Stimulated activated CD8-positive, alpha-beta memory T cell treated with anti-CD3 and anti-CD28 coated beads, Interleukin-15, amount 100 ng/mL, for 24 hours (primary cell): ENCODE results near the gene DIPK1C.

Experiments
- DNase-seq: peaks from one replicate; pipeline ENCODE4 v3.0.0-alpha.2; 2020; ENCODE audit warnings: low read depth

DIPK1C gene

DNA sequence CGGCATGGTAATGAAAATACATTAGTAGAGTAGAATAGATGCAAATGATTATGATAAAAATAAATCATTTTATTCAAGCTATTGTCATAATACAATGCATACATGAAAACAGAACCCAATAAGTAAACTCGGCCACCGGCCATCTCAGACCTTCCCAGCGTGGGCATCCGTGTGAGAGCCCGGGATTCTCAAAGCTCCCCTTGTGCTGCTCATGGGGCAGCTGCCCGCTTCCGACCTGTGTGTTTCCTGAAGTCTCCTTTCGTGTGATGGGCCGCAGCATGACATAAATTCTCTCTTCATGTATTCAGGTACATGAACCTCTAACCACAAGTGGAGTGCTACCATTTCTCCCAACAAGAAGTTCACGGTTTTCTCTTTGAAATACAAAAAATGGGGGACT, 25.6 kb upstream of the DIPK1C start:
- DNase-seq, result no peak

DNA sequence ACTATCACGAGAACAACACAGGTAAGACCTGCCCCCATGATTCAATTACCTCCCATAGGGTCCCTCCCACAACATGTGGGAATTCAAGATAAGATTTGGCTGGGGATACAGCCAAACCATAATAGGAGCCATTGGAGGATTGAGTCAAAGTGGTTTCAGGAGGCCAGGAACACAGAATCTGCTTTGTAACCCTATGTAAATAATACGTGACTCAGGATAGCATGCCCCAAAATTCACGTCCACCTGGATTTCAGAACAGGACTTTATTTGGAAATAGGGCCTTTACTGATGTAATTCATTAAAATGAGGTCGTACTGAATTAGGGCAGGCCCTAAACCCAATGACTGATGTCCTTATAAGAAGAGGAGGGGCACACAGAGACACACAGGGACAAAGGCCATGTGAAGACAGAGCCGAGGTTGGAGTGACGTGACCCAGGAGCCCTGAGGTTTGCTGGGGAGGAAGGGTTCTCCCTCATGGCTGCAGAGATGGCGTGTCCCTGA, 23.1 kb upstream of the DIPK1C start:
- no peak for DNase-seq

DNA sequence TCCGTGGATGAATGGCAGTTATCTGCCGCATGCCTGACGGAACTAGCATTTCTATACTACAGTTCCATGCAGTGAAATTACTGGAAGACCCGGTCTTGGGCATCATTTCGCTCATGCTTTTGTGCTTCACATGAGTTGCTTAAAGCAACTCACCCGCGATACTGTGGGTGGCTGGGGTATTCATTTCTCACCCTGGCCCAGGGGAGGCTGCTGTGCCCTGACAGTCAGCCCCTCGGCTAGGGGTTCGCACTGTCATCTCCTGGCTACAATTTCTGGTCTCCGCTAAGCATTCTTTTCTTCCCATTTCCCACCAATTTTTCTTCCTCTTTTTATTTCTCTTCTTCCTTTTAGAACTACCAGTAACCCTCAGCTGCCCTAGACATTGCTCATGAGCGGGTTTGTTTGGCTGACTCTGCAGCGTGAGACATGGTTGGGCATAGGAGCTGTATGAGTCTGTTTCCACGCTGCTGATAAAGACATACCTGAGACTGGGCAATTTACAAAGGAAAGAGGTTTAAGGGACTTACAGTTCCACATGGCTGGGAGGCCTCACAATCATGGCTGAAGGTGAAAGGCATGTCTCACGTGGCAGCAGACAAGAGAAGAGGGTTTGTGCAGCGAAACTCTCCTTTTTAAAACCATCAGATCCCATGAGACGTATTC, 22.5 kb upstream of the DIPK1C start:
- DNase-seq, result no peak

DNA sequence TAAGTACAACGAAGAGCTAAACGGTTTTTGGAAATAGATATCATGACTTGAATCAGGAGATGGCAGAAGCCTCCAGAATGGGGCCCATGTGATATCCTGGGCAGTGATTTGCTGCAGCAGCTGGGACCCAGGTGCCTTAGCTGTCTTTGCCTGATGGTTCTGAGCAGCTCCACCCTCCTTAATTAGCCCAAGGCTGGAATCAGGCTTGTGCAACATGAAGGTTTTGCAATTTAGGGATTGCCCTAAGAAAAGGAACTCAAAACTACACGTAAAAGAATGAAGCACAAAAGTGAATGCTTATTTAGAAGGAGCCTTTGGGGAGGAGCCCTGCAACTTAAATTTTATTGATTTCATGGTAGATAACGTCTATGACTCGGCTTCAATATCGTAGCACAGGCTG, 21.8 kb upstream of the DIPK1C start:
- no peak for DNase-seq

DNA sequence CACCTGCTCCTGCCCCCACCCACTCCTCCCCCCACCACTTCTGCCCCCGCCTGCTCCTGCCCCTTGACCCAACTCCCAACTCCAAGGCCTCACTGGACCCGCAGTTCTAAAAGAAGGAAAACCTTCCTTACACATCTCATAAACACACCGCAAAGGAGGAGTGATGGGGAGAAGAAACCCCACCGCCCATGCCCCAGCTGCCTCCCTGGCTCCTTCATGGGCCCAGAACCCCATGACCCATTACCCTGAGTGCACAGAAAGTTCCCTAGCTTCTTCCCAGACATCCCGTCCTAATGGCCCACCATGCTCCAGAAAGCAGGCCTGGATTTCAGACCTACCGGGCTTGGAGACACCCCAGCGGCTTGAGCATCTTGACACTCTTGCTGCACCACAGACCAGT, 21.2 kb upstream of the DIPK1C start:
- no peak for DNase-seq

DNA sequence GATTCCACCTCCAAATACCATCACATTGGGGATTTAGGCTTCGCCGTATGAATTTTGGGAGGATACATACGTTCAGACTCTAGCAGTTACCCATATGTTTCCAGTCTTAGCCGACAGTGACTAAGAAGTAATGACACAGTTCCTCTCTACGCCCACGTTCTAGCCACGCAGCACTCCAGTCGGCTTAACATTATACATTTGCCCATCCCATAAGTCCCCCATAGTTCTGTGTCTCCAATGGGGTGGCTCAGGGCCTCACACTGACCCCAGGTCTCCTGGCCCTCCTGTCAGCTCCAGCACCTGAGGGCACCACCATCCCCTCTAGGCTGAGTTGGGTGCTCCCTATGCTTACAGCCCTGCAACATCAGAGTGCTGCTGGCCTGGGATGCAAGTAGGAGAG, 20.7 kb upstream of the DIPK1C start:
- no peak for DNase-seq

DNA sequence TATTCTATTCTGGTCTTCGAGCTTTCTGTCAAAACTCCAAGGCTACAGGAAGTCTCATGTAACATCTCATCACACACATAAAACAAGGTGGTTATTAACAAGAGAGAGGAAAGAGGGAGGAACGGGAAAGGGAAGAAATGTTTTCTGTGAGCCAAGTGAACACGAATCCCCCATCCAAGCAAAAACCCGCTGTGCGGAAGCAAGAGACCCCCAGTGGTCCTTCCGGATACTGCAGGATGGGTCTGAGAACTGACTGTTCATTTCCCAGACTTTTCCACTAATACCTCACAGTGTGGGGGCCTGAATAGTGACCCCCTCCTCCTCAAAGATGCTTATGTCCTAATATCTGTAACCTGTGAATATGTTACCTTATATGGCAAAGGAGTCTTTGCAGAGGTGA, 19.0 kb upstream of the DIPK1C start:
- no peak for DNase-seq

DNA sequence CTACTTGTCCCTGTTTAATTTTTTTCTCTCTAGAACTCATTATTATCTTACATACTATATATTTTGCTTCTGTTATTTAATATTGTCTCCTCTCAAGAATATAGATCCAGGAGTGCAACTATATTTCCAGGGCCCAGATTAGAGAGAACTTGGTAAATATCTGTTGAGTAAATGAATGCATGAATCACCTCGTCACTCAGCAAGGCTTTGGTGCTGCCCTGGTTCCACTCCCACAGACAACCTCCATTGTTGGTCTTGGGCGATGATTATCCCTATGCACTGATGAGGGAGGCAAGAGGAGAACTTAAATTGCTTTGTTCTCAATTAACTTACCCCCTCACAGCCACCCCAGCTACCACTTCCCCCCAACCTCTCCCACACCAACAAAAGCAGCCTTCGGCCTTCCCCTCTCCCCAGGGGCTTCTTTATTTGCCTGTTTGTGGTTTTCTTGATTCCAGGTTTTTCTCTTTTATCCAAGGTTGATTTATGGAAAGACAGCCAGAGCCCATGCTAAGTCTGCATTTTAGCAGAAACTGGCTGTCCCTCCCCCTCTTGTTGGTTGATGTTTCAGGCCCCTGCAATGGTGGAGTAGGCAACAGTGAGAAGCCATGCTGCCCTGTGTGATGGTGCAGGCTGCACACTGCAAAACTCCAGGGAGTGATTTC, 17.0 kb upstream of the DIPK1C start:
- no peak for DNase-seq

DNA sequence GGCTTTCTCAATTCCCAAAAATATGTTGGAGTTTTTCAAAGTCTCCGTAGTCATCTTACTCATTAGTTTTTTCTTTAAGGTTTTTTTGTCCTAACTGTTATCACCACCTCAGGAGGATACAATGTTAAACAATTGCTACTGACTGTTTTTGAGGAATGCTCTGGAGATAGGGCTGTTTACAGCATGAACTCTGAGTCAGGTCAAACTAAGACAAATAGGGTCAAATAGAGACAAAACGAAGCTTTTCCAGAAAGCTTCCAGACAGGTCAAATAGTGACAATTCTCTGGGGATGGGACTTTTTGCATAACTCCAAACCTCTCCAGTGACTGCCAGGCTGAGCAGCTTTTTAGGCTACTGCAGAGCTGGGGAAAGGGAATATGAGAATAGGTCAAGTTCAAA, 15.2 kb upstream of the DIPK1C start:
- no peak for DNase-seq

DNA sequence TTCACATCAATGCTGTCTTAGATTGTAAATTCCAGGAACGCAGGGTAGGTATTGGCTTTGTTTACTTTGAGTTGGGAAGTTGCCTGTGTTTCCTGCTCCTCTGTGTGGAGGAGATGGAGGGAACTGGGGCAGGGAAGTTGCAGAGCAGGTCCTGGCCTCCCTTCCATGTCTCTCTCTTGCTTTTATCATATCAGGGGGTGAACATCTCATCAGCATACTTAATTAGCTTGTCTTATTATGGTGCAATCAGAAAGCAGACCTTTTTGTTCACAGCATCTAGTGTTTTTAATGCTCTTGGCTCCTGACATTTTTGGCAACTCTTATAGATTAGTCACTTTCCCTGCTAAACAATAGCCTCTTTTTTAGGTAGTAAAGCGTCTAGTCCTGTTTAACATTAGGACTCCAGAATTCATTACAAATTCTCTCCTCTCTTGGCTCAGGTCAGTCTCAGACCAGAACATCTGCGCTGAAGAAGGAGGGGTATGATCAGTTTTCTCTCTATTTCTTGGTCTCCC, 11.5 kb upstream of the DIPK1C start:
- no peak for DNase-seq

DNA sequence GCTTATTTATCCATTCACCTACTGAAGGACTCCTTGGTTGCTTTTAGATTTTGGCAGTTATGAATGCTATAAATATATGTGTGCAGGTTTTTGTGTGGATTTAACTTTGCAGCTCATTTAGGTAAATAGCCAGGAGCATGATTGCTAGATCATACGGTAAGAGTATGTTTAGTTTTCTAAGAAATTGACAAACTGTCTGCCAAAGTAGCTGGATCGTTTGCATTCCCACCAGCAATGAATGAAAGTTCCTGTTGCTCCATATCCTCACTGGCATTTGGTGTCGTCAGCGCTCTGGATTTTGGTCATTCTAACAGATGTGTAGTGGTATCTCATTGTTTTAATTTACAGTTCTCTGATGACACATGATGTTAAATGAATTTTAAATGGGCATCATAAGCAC, 8.7 kb upstream of the DIPK1C start:
- no peak for DNase-seq

DNA sequence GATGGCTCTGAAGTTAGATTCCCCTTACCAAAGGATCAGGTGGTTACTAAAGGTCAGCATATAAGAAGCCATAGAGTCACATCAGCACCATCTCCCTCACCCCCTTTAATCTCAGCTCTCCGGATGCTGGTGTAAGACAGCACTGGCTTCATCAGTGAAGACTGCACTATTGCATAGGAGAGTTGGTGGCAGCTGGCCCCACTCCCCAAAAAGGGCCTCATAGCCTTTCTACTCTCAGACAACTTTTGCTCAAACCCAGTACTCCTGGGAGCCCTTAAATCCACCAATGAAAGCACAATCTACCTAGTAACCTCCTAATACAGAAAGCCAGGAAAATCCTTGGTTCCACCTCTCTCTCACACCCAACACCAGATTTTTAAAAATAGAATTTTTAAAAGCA, 6.9 kb upstream of the DIPK1C start:
- no peak for DNase-seq

DNA sequence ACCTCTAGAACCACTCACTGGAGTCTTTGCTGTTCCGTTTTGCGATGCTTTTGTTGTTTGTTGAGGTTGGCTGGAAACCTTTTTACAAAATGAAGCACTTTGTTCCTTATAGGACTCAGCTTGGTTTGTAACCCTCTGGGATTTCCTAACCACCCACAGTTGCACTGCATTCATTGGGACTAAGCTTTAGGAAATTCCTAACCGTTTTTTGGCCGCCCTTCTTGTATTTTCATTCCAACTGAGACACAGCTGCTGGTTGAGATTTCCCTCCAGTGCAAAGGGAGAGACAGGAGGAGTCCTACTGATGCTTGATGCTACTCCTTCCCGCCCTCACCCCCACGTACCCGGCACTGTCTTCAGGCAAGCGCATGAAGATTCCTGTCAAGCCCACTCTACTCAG, 6.1 kb upstream of the DIPK1C start:
- DNase-seq, result no peak

DNA sequence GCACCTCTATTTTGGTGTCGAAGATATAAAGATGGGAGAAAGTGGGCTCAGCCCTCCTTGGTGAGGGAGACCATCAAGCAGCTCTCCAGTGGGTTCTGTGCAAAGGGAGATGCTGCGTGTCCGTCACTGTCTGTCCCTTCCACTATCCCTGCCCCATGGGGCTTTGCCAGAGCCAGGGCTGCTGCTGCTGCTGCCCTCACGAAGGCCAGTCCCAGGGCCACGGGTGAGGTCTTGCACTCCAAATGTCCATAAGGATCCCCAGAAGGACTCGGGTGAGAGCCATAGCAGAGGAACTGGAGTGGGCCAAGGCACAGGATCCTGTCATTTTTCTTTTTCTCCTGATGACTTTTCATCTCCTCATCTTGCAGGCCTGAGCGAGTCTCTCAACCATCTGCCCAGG, 3.7 kb upstream of the DIPK1C start:
- DNase-seq, result no peak

DNA sequence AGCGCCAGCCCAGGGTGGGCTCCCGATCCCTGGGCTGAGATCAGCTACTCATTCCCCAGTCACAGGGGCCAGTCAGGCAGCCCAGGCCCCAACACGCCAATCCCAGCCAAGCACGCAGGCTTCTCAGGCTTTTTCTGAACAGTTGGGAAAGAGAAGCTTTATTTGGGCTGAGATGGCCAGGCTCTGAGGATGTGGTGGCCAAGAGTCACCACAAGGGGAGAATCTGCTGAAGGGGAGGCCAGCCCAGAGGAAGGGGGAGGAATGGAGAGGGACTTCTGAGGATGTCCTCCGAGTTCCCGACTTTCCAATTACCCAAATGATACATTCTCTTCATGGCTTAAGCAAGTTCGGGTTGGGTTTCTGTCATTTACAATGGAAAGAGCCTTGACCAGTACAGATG, 2.8 kb upstream of the DIPK1C start:
- DNase-seq, result no peak

DNA sequence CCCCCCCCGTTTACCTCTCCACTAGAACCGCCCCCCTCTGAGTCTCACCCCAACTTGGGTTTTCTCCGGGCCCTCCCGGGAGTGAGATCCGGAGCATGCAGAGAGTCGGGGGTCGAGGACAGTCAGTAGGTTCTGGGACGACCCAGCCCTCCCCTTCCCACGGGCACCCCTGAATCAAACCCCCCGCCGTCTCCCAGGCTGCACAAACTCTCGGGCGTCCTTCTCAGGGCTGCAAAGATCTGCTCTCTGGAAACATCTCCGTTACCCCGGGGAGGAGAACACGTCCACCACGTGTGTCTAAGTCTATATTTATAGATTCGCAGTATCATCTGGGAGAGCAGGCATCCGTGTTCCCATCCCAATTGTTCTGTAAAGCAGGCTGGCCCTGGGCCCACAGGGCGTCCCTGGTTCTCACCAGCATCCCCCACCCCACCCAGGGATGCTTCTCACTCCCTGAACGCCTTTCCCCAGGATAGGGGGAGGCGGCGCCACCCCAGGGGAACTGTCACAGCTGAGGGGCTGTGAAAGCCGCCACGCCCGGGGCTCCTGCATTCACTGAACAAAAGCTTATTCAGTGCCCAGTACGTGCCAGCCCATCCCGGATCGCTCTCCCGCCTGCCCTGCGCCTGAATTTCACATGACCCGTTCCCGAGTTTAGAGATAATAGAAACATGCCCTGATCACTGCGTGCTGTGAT, 765 bp upstream of the DIPK1C start:
- DNase-seq, result no peak

DNA sequence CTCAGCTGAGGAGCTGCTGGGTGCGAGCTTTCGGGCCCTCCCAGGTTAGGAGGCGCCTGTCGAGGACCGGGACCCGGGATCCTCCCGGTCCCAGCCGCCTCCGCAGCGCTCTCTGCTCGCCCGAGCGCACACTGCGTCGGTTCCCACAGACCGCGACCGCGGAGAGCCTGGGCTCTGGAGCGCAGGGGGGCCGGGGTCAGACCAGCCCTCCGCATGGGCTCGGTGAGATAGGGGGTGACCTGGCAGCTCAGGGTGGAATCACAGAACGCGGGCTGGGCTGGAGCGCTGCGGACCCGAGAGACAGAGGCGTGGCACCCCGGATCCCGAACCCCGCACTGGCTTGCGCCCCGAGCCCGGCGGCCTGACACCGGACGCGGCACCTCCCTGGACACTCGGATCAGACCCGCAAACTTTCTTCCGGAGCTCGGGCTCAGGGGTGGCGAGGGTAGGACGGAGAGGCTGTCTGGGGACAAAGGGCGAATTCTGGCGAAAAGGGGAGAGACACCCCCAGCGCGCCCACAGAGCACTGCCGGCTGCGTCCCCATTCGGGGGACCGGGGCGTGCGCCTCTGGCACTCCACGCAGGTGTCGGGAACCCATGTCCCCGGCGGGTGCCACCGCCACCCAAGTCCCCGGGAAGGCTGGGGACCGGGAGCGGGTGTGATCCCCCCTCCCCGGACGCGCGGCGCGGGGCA, 612 bp downstream of the DIPK1C start:
- no peak for DNase-seq

DNA sequence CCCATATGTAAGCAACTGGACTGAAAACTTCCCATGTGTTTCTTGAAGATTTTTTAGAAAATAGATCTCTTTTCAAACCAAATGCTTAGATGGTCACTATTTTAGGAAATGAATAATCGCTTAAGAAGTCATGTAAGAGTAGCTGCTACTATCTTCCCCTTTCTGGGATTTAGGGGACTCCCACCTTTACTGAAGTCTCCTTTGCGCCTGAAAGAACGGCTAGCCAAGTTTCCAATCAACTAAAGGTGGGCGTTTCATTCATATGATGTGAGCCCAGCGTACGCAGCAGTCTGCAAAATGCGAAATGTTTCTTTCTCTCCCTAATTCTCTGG, 1.1 kb downstream of the DIPK1C start:
- DNase-seq, result no peak

DNA sequence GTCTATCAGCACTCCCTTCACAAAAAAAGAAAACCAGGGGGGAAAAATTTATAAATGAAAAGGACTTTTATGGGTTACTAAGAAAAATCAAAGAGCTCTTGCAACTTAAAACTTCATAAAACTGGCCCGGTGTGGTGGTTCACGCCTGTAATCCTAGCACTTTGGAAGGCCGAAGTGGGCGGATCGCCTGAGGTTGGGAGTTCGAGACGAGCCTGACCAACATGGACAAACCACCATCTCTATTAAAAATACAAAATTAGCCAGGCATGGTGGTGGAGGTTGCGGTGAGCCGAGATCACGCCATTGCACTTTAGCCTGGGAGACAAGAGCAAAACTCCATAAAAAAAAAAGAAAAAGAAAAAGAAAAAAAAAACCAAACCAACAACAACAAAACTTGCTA, 1.7 kb downstream of the DIPK1C start:
- DNase-seq, result no peak

DNA sequence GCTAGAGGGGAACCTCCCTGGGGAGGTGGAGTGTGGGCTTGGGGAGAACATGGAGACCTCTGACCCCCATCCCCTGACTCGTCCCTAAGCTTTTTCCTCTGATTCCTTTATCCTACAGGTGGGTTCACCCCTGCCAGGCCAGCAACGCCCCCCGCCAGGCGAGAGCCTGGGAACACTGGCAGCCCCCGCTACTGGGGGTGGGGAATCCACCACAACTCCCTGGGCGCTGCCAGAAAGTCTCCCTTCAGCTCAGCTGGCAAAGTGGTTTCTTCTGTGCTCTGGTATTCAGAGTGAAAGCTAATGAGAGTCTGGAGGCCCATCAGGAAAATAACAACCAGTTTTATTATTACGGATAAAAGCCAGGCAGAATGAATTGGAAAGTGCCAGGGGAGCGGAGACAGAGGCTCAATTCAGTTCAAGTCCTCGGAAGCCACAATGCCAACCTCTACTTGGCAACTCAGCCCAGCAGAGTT, 2.8 kb downstream of the DIPK1C start:
- DNase-seq, result no peak

DNA sequence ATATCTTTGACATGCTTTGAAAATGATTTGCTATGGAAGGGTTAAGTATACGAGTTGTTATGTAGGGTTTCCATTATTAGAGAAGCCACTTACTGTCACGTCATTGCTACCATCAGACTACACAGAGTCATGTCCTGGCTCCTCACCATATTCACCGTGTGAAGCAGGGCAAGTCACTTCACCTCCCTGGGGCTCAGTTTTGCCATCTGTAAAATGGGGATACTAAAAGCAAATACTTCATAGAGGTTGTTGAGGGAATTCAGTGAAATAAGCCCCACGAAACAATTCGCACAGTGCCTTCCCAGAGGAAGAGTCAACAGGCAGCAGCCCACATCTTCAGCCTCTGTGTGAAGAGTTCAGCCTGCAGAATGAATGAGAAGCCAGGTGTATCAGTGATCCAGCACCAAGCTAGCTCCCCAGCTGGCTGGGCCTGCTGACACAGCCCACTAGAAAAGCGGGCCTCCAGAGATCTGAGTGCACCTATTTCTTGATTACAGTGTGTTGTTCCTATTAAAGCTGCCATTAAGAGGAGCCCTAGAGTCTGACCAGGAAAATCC, 3.4 kb downstream of the DIPK1C start:
- no peak for DNase-seq

DNA sequence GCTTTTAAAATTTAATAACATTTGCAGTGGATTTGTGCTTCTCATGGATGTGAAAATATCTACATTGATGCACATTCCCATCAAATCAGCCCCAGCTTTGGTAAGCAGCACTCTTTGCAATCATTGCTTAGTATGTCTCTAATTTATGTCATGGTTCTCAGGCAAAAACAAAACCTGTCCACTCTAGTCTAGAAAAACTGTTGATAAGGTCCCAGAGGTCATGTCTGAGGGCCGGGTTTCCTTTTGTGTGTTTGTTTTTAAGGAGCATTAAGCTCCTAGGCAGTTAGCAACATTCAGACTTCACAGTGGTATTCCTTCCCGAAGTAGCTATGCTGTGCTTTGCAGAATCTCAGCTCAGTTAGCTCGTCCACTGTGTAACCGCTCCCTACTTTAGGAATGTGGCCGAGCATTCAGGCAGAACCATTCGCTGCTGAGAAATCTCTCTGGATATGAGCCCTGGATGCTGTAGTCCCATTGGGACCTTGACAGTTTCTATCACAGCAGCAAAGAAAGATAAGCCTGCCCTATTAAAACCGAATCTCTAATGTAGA, 4.0 kb downstream of the DIPK1C start:
- DNase-seq, result no peak
